CD14-positive monocyte (primary cell): ENCODE measurements around the gene OSBP2. TPM values are rescaled to one million over a fixed set of nuclear protein-coding genes. Genes with fewer than 3 reads are reported as not detected.

Source experiments
- DNase-seq, 3 donors: peaks; one replicate each; pipeline ENCODE4 v3.0.0-alpha.2; 2011 to 2022
- H2AFZ ChIP-seq: 2 replicates; pipeline ENCODE4 v1.6.0; 2012; ENCODE audit warnings: mild to moderate bottlenecking, low read depth, low read length, inconsistent platforms; ENCODE audit not compliant: insufficient read depth, poor library complexity, severe bottlenecking
- H3K27ac ChIP-seq, 2 donors: 1 replicate in 1 of 2; 2 replicates in 1 of 2; pipeline ENCODE4 v1.5.1; 2012 to 2013; ENCODE audit warnings: low read length in 2 of 2, control low read depth in 1 of 2, inconsistent platforms in 1 of 2, low read depth in 1 of 2, mild to moderate bottlenecking in 1 of 2
- H3K27me3 ChIP-seq, 2 donors: one replicate each; pipeline versions ENCODE4 v1.6.0 to v1.6.1; 2011 to 2013; ENCODE audit warnings: low read length in 2 of 2; ENCODE audit not compliant: control insufficient read depth in 2 of 2, insufficient read depth in 2 of 2
- H3K36me3 ChIP-seq, 2 donors: replicated peaks in 1 of 2; 1 replicate in 1 of 2; 2 replicates in 1 of 2; pipeline versions ENCODE4 v1.5.1 to v1.6.1; 2012 to 2013; ENCODE audit warnings: low read length in 2 of 2, control low read depth in 1 of 2, inconsistent platforms in 1 of 2, mild to moderate bottlenecking in 1 of 2; ENCODE audit not compliant: insufficient read depth in 2 of 2, control insufficient read depth in 1 of 2
- H3K4me1 ChIP-seq, 2 donors: 1 replicate in 1 of 2; 2 replicates in 1 of 2; pipeline versions ENCODE4 v1.5.1 to v1.6.1; 2012 to 2013; ENCODE audit warnings: low read length in 2 of 2, control low read depth in 1 of 2, inconsistent platforms in 1 of 2, mild to moderate bottlenecking in 1 of 2, moderate library complexity in 1 of 2; ENCODE audit not compliant: insufficient read depth in 2 of 2, control insufficient read depth in 1 of 2
- H3K4me2 ChIP-seq: replicated peaks from 2 replicates; pipeline ENCODE3; 2012; ENCODE audit warnings: low read length, moderate library complexity, mild to moderate bottlenecking; ENCODE audit not compliant: poor library complexity, severe bottlenecking; ENCODE audit errors: extremely low read depth
- H3K4me3 ChIP-seq, 3 experiments: fragments of 200-600 bp in 1 of 3; sonication (generic) in 1 of 3; replicated peaks in 1 of 3; 1 replicate in 2 of 3; 2 replicates in 1 of 3; pipeline ENCODE4 v1.5.1; 2011 to 2013; ENCODE audit warnings: low read length in 3 of 3, mild to moderate bottlenecking in 3 of 3, control low read depth in 2 of 3, low read depth in 2 of 3, inconsistent platforms in 1 of 3, moderate library complexity in 1 of 3
- H3K79me2 ChIP-seq: 2 replicates; pipeline ENCODE4 v1.6.0; 2012; ENCODE audit warnings: mild to moderate bottlenecking, control low read depth, inconsistent platforms, low read length, moderate library complexity; ENCODE audit not compliant: insufficient read depth
- H3K9ac ChIP-seq: 2 replicates; pipeline ENCODE4 v1.6.0; 2017; ENCODE audit warnings: low read length, mild to moderate bottlenecking; ENCODE audit not compliant: insufficient read depth, poor library complexity, severe bottlenecking
- H3K9me3 ChIP-seq, 2 donors: replicated peaks in 1 of 2; 1 replicate in 1 of 2; 2 replicates in 1 of 2; pipeline versions ENCODE4 v1.5.1 to v1.6.1; 2012 to 2013; ENCODE audit warnings: low read length in 2 of 2, control low read depth in 1 of 2; ENCODE audit not compliant: control insufficient read depth in 1 of 2, insufficient read depth in 1 of 2
- H4K20me1 ChIP-seq: 2 replicates; pipeline ENCODE4 v1.6.0; 2012; ENCODE audit warnings: mild to moderate bottlenecking, low read length, control low read depth, moderate library complexity; ENCODE audit not compliant: insufficient read depth
- H3K27ac Mint-ChIP-seq, 7 donors: one replicate each; pipeline ENCODE4 v1.8.0; 2020; ENCODE audit warnings: mild to moderate bottlenecking in 7 of 7, mixed read lengths in 7 of 7, moderate library complexity in 6 of 7, inconsistent platforms in 2 of 7
- H3K27me3 Mint-ChIP-seq, 3 donors: one replicate each; pipeline ENCODE4 v1.8.0; 2021 to 2022; ENCODE audit warnings: low read depth in 3 of 3, mild to moderate bottlenecking in 3 of 3, mixed read lengths in 3 of 3, moderate library complexity in 3 of 3, inconsistent platforms in 1 of 3
- H3K36me3 Mint-ChIP-seq, 2 donors: one replicate each; pipeline ENCODE4 v1.8.0; 2020; ENCODE audit warnings: mixed read lengths in 2 of 2, inconsistent platforms in 1 of 2, mild to moderate bottlenecking in 1 of 2
- H3K4me1 Mint-ChIP-seq: one replicate; pipeline ENCODE4 v1.8.0; 2020; ENCODE audit warnings: mild to moderate bottlenecking, mixed read lengths
- H3K4me3 Mint-ChIP-seq, 2 donors: one replicate each; pipeline ENCODE4 v1.8.0; 2020; ENCODE audit warnings: mild to moderate bottlenecking in 2 of 2, mixed read lengths in 2 of 2, moderate library complexity in 1 of 2
- H3K9me3 Mint-ChIP-seq, 7 donors: one replicate each; pipeline ENCODE4 v1.8.0; 2020 to 2022; ENCODE audit warnings: mixed read lengths in 7 of 7, mild to moderate bottlenecking in 6 of 7, moderate library complexity in 6 of 7, inconsistent platforms in 2 of 7
- CTCF ChIP-seq: fragments of 200-600 bp; IDR thresholded peaks from one replicate; pipeline ENCODE4 v1.8.0; 2022; ENCODE audit warnings: antibody characterized with exemption, mild to moderate bottlenecking
- whole genome bisulfite sequencing: methylation state at CpG from one replicate; pipeline ENCODE4 v1.1.5; 2013; ENCODE audit warnings: missing lambda C conversion rate; ENCODE audit not compliant: insufficient coverage; 5-methylcytosine and 5-hydroxymethylcytosine counted together
- intact Hi-C, 2 donors: fragments of 100-400 bp; cut with micrococcal nuclease; formaldehyde crosslinking; loops; one replicate each; pipeline versions ENCODE4 v1.15.0 to v1.15.1; 2023
- polyA plus RNA-seq, 3 donors: library from polyadenylated mRNA; depleted of rRNA in 1 of 3; unstranded in 2 of 3; stranded (reverse) in 1 of 3; fragments of 300-500 nt in 2 of 3; fragments of >200 nt in 1 of 3; fragmentation: Illumina TruSeq in 2 of 3; gene quantifications; 1 replicate in 2 of 3; 2 replicates in 1 of 3; pipeline ENCODE4 v1.2.3, GENCODE V29; 2012 to 2021

Gene OSBP2
- polyA plus RNA-seq, 3 donors = 0.21 to 0.54 TPM; not detected in 1

- Histone ChIP-seq H4K20me1 (no peaks in the 10 kb centered on the region), H3K27ac (no peak overlapping the region), H3K4me3 (no peak overlapping the region), H3K9me3 (no peaks in the 10 kb centered on the region), H2AFZ (no peak overlapping the region), H3K4me2 (no peak overlapping the region), H3K27me3 (no peaks in the 10 kb centered on the region), H3K79me2 (no peaks in the 10 kb centered on the region), H3K36me3 (peaks cover 56 to 90% of the 10 kb centered on the region in 2 donors), H3K4me1 (no peaks in the 10 kb centered on the region), H3K9ac (no peak overlapping the region)
- 100% methylated on average over 3 of the region's 3 CpGs for WGBS
- Mint-ChIP-seq H3K4me1 (peaks cover 2% of the 10 kb centered on the region), H3K4me3 (no peak overlapping the region), H3K27me3 (peaks cover 0 to 2% (median 0%) of the 10 kb centered on the region in 3 donors), H3K27ac (peak overlapping the region in 2 of 7 donors; percentile 14 to 67), H3K9me3 (no peaks in the 10 kb centered on the region), H3K36me3 (peaks cover 41 to 61% of the 10 kb centered on the region in 2 donors)
- no peak for TF ChIP-seq CTCF
- DNase-seq = no peak
- intact Hi-C loops = loop anchor here (5.0 kb wide), 2 partner anchors 133 to 138 kb away; partner anchors contain the start of gene SMTN (in 1 of the 2)
Observed at GRCh38 chr22:30948930-30949342, 254.3 kb downstream of the OSBP2 start.

- Histone ChIP-seq H3K4me1 (no peaks in the 10 kb centered on the region), H3K36me3 (peaks cover 46 to 90% of the 10 kb centered on the region in 2 donors), H3K27ac (no peak overlapping the region), H3K4me2 (no peak overlapping the region), H3K79me2 (no peaks in the 10 kb centered on the region), H3K4me3 (no peak overlapping the region), H3K27me3 (no peaks in the 10 kb centered on the region), H3K9me3 (no peaks in the 10 kb centered on the region), H2AFZ (no peak overlapping the region), H4K20me1 (no peaks in the 10 kb centered on the region), H3K9ac (no peak overlapping the region)
- DNase-seq = no peak
- Mint-ChIP-seq H3K4me3 (no peak overlapping the region), H3K36me3 (peaks cover 50 to 54% of the 10 kb centered on the region in 2 donors), H3K27ac (peak overlapping the region in 1 of 7 donors; percentile 37), H3K9me3 (no peaks in the 10 kb centered on the region), H3K4me1 (peaks cover 2% of the 10 kb centered on the region), H3K27me3 (peaks cover 0 to under 1% (median 0%) of the 10 kb centered on the region in 3 donors)
- no peak for TF ChIP-seq CTCF
- 87% methylated on average over 3 of the region's 7 CpGs for WGBS
- intact Hi-C loops = loop anchor here (5.0 kb wide), 2 partner anchors 132 to 137 kb away; partner anchors contain the start of gene SMTN (in 1 of the 2)
Observed at GRCh38 chr22:30949934-30950660, 255.4 kb downstream of the OSBP2 start.
